GM18870 (cell line): ENCODE measurements around the gene ODAD3.
A peak's percentile ranks its signal among the peaks of the same experiment; 100 is the strongest.
"Not testable (repeated sequence)": the region's sequence is repeated elsewhere in the genome, so short reads cannot be mapped to it uniquely, and the experiment has no call there.

ENCODE experiments used
- ATAC-seq: cut with Tn5 transposase; IDR thresholded peaks from one replicate; pipeline ENCODE4 v1.9.1; 2021; ENCODE audit warnings: moderate library complexity; ENCODE audit not compliant: unreplicated experiment

The ODAD3 gene

DNA sequence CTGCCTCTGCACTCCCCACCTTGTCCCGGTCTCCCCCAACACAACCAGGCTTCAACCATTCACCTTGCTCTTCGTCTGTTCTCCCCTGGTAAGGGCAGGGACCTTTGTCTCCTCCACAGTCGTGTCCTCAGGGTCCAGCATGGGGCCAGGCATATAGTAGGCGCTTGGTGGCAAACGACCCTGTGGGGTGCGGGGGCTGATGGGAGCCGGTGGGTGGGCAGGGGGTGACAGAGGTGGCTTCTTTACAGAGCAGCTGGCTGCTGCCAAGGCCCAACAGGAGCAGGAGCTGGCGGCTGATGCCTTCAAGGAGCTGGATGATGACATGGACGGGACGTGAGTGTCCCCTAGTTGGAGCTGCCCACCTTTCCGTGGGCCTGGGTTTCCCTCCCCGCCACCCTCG lies 10.2 kb upstream of the ODAD3 start:
- no peak for ATAC-seq

DNA sequence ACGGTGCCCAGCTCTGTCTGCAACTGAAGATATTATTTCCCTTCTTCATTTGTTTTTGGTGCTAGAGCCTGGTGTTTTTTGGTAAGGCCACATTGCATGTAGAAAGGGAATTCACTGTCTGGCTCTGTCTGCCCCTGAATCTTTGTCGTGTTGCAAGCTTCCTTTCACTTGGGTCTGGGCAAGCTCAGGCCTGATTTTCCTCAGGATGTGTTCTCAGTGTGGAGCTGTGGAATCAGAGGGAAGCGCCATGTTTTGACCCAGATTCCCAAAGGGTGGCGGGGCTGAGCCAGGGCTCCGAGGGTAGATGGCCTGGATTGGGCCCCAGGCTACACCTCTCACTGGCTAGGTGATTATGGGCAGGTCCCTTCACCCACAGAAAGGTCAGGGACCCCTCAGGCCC lies 9.1 kb upstream of the ODAD3 start:
- no peak for ATAC-seq

DNA sequence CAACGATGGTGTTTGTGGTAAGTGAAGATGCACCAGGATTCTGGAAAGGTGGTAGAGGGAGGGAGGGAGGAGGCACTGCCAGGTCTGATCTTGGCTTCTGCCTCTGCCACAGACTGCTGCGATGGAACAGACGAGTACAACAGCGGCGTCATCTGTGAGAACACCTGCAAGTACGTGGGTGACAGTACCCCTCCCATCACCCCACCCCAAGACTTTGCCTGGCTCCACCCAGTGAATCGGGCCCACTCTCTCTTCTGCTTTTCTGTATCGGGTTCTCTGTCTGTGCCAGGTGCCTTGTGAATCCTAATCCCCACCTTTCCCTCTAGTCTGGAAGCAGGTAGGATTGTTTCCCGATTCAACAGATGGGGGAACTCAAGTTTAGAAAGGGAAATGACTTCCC lies 3.0 kb upstream of the ODAD3 start:
- no peak for ATAC-seq

DNA sequence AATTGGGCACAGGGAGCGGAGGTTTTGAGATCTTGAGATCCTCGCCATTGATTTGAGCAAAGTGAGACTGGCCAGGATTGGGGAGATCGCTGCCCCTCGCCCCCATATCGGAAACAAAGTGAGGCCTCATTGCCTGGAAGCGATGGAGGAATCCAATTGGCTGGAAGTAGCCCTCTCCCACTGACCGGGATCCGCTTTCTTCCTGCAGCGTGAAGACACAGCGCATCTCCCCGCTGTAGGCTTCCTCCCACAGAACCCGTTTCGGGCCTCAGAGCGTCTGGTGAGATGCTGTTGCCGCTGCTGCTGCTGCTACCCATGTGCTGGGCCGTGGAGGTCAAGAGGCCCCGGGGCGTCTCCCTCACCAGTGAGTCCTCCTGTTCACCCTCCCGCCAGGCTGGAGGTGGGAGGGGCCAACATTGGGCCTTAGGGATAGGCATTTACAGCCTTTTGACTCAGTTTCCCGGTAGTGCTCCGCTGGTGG lies 952 bp upstream of the ODAD3 start:
- no peak for ATAC-seq

DNA sequence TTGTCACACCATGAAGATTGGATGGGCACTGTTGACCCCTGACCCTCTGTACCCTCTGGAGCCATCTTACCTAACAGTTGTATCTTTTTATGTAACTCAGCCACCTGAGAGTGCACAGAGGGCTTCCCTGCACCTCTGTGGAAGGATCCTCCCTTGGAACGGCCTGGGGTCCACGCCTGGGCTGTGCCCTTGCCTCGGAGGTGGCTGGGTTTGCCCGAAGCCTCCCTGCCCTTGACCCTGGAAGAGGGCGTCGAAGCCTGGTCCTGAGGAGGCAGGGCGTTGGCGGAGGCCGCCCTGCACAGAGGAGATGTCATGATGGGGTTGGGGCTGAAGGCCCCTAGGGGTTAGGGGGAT lies 241 bp downstream of the ODAD3 start:
- ATAC-seq, result peak; percentile 15

DNA sequence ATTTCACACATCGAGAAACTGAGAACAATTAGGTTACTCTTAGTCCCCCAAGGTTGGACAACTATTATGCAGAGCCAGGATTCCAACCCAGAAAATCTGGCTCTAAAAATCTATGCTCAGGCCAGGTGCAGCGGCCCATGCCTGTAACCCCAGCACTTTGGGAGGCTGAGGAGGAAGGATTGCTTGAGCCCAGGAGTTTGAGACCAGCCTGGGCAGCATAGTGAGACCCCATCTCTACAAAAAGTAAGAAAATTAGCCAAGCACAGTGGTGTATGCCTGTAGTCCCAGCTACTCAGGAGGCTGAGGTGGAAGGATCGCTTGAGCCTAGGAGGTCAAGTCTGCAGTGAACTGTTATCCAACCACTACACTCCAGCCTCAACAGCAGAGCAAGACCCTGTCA lies 1.4 kb downstream of the ODAD3 start:
- ATAC-seq, result not testable (repeated sequence)

DNA sequence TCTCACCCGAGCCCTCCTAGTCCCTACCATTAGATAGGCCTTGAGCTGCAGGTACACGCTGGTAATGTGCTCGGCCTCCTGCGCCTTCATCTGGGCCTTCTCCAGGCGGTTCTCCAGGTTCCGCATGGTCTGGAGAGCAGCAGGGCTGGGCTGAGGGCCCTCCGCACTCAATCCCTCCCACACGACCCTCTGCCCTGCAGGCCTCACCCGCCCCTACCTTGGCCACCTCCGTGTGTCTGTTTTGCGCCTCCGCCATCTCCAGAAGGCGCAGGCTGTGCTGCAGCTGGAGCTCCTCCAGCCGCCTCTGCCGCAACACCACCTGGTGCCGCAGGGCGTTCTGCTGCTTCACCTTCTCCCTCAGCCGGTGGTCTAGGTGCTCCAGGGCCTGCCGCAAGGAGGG lies 8.3 kb downstream of the ODAD3 start:
- no peak for ATAC-seq

DNA sequence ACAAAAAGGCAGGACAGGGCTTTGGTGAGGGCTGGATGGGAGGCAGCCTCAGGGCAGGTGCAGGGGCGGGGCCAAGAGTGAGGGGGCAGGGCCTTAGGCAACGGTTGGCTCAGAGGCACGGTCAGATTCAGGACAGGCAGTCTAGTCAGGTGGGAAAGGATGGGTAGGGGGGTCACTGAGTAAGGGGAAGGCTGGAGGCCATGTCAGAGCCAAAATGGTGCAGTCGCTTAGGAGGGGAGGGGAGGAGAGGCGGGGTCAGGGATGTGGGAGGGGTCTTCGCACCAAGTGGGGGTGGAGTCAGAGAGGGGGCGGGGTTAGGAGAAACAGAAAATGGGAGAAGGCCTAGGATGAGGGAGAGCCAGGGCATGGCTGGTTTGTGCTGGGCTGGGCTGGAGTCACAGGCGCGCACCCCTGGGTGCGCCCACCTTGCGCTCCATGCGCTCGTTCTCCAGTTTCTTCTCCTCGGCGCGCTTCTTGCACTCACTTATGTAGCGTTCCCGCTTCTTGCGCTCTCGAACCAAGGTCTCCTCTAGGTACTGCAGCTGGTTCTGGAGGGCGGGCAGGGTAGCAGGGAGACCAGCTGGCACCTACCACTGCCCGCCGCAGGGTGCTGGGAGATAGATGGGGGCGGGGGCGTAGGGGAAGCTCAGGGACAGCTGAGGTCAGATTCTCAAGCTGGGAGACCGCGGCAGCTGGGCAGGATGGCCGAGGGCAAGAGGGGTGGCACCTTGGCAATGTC lies 9.0 kb downstream of the ODAD3 start:
- no peak for ATAC-seq

DNA sequence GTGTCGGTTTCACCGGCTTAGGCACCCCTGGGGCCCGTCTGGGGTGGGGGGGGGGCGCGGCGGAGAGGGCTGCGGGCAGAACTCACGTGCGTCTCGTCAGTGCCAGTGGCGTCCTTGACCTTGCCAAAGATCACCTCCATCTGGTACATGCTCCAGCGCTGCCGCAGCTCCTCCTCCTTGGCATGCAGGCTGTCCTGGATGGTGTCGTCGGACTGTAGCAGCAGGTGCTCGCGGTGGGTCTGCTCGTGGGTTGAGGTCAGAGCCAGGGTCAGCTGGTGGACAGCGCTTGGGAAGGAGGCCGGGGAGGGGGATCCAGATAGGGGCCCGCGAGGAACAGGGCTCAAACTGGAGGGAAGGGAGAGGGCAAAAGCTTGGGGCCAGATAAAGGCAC lies 11.1 kb downstream of the ODAD3 start:
- ATAC-seq, result no peak

DNA sequence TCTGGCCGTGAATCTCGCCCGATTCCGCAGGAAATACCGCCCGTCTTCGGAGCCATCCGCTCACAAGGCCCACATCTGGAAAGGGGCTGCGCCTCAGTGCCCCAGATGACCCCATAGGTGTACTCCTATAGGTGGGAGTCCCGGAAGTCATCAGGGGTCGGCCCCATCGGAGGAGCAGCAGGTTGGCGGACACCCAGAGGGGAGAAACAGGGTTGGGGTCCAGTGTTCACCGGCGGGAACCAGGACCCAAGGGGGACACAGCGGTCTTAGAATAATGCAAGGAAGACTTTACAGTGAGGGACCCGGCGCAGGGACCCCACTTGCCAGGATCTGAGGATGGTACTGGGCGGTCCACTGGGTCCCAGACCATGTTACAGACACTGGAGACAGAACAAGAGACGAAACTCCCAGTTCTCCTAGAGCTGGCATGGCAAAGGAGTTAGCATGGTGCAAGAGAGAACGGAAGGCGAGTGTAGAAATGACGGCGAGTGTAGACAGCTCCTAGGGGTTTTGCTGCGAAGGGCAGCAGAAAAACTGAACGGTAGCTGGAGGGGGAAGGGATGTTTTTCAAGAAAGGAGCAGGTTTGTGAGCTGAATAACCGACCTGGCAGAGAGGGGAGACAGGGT lies 11.6 kb downstream of the ODAD3 start:
- no peak for ATAC-seq

DNA sequence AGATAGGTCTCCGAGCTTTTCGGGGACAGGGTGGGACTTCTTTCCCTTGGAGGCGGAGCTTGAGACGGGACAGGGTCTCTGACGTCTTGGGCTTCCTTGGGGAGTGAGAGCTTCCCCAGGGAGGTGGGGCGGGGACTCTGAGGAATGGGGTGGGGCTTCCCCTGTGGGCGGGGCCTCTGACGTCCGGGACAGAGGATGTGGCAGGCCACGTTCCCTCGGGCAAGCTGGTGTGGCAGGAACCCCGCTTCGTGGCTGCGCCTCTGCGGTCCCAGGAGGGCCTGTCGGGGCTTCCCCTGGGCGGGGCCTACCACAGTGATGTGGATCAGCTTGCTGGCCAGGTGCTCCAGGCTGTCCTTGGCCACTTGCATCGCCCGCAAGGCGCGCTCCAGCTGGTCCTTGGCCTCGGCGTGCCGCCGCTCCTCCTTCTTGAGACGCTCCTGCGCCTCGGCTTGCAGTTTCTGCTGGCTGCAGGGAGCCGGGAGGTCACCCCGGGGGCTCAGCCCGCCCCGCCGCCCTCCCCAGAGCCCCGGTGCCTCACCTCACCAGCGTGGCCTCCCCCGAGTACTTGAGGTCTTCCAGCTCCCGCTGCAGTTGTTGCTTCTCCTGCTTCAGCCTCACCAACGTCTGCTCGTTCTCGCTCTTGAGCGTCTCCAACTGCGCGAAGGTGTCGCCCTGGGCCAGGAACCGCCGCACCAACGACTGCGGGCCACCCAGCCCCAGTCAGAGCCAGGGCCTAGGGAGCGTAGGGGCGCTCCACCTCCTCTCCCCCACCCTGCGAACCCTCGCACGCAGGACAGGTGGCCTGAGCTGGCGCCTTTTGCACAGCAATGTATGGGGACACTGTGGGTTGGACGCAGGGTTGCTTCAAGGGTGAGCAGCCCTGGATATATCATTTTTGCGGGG lies 12.5 kb downstream of the ODAD3 start:
- no peak for ATAC-seq

DNA sequence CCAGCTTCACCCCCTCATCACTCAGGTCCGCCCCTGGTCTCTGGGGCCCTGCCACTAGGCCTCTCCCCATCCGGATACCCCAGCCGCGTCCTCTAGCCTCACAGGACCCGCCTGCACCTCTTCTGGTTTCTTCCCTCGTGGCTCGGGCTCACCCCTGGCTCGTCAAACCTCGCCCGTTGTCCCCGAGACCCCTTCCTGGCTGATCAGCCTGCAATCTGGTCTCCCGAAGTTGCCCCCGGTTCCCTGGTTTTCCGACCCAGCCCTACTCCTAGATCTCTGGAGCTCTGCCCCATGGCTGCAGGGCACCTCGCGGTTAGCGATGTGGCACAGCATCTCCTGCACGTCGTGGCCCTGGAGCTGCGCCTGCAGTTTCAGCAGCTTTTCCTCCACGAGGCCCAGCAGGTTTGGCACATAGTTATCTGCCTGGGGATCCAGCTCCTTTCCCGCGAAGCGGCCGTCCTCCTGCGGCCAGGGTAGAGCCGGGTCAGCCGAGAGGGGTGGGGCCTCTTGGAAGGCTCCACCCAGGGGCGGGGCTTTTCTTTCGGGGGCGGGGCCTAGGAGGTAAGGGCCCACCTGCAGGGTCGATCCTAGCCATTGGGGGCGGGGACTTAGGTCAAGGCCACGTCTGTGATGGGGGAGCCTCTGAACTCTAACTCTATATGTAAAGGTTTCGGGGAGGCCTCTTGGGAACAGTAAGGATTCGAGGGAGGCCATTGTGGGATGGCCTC lies 13.4 kb downstream of the ODAD3 start:
- no peak for ATAC-seq

DNA sequence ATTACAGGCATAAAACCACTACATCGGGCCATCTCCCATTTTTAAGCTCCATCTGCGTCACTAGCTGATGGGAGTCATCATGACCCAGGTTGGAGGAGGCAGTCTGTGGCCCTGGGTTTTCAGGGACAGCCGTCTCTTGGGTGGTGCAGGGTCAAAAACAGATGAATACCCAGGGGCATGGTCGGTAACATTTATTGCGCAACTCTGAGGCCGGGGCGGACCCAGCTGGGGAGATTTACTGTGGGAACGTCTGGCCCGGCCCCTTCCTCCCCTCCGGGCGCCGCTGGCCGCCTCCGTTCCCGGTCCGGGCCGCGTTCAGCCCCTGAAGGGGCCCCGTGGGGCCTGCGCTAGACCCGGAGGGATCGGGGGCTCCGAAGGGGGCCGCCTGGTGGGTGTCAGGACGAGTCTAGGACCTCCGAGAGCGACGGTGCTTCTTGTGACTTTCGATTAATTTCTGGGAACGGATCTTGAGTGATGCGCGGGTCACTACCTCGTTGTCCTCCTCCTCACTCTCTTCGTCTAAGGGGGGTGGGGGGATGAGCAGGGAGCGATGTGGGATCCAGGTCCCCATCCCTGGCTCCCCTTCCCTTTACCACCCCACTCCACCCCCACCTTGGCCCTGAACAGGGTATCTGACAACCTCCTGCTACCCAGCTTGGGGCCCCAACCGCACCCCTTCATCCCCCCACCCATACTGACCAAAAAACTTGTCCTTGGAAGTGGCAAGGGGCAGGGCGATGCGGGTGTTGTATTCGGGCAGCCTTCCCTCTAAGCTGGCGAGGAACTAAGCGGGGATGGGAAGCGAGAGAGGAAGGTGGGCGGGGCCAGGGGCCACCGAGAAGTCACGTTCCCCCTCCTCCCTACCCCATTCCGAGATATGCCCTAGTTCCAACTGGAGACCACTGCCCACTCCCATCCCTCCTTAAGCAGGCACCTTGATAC lies 14.2 kb downstream of the ODAD3 start:
- no peak for ATAC-seq

DNA sequence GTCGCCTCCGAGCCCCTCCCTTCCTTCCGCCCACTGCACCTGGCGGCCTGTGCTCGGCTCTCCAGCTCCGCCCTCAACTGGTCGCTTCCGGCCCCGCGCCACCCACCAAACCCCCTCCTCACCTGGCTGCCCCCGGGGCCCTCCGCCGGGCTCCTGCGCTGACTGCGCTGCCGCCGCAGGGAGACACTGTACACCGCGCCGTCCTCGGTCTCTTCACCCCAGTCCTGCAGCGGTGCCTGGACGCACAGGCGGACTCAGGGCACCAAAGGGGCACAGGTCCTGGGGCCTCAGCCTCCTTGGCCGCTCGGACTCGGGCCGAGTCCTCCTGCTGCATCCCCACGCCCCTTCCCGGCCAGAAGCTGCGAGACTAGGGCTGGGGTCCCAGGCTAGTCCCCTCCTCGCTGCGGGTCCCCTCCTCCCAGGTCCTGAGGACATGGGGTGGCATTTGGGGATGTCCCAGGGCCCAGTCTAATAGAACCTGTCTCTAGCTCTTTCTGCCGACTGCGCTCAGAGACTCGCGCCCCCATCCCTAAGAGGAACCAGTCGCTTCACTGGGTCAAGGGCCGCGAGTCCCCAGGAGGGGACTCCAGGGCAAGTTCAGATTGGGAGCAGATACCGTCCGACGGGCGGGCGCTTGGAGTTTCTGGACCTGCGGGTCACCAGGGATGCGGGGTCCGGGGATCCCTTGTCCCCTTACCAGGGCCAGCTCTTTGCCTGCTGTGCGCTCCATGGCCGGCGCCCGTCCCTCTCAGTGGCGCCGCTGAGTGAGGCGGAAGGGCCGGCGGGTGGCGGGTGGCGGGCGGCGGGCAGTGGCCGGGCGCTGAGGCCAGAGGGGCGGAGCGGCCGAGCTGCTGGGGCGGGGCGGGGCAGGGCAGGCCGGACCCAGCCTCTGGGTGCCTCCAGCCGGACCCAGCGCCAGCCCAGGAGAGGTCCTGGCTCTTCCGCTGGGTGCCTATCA lies 16.1 kb downstream of the ODAD3 start, which contains the start of gene RGL3:
TSS of gene RGL3 (minus strand) at position 766 of the 958 bp plus-strand sequence. CDS start at position 730, 36 bp downstream.
- no peak for ATAC-seq

DNA sequence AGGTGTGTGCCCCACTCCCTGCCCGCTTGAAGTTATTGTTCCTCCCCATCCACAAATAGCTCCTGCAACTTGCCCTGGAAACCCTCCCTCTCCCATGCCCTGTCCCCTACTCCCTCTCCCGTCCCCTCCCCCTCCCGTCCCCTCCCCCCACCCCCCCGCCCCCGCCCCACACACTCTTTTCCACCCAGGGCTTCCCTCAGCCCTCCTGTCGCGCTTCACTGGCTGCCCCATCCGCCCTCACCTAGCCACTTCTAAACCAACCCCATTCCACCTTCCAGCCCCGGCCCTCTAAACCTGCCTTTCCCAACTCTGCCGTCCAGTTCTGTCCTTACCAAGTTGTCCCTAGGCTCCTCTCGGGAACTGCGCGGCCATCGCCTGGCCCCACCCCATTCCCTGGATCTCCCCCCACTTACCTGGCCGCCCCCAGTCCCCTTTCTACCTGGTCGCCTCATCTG lies 16.8 kb downstream of the ODAD3 start:
- no peak for ATAC-seq

DNA sequence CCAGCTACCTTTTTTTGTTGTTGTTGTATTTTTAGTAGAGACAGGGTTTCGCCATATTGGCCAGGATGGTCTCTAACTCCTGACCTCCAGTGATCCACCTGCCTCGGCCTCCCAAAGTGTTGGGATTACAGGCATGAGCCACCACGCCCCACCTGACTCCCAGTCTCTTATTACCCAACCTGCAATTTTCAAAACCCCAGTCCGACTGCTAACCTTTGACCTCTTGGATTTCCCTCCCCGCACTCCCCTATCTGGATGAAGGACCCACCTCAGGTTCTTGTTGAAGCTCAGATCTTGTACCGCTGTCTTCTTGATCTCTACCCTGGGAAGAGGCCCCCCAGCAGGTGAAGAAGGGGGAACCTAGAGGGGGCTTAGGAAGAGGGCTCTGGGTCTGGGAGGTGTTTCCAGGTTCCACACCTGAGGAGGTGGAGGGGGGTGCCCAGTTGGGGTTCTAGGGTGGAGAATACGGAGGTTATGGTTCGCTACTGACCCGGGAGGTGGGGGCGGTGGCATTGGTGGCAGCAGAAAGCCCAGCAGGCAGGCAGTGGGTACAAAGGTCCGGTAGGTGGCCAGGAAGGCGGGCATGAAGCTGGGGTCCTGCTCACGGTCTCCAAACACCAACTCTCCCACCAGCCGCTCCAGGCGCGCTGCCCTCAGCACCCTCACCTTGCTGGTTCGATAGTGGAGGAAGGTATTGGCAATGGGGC lies 18.4 kb downstream of the ODAD3 start:
- no peak for ATAC-seq

DNA sequence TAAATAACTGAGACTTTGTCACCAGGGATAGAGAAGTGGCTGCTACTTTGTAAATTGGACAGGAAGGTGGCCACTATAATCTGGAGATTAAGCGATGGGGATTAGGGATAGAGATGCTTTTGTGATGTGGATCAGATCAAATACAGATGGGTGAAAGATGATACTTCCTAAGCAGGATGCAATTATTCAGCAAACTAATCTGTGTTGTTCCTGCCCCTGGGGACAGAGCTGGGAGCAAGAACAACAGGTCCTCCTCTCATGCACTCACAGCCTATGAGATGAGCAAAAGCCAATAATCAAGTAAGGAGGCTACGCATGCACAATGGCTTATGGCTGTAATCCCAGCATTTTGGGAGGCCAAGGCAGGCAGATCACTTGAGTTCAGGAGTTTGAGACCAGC lies 20.4 kb downstream of the ODAD3 start:
- no peak for ATAC-seq

DNA sequence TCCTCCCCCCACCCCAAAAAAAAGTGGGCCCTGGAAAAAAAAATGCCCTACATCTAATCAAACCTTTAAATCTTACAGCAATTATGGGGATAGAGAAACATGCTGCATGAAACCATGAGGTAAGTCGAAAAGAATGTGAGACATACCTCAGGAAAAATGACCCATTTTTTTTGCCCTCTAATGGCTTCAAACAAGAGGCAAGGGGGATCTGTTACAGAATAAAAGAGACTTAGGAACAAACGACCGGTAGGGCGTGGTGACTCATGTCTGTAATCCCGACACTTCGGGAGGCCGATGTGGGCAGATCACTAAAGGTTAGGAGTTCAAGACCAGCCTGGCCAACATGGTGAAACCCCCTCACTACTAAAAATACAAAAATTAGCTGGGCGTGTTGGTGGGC lies 24.2 kb downstream of the ODAD3 start:
- ATAC-seq, result no peak
